OCI-LY7 (cell line): Measurements from ENCODE around the gene KCNQ1. TPM values are rescaled to one million over a fixed set of nuclear protein-coding genes. Genes with fewer than 3 reads are reported as not detected.

Source experiments
- BruUV-seq: library from RNA; stranded (reverse); fragments of 400-500 nt; replicated peaks from 2 replicates; lab custom pipeline; 2021; lab: Mats Ljungman, UMichigan
- CTCF ChIA-PET: fragments of 300-600 bp; sonication (Branson Sonifier 250); formaldehyde crosslinking; loops from one replicate; lab custom pipeline; 2022; ENCODE audit warnings: antibody characterized with exemption; ENCODE audit not compliant: unreplicated experiment; lab: Charles Lee
- POLR2A ChIA-PET: fragments of 300-600 bp; sonication (Branson Sonifier 250); formaldehyde crosslinking; loops from one replicate; lab custom pipeline; 2022; ENCODE audit warnings: antibody characterized with exemption; lab: Charles Lee
- DNase-seq: peaks from one replicate; pipeline ENCODE4 v3.0.0-alpha.2; 2015; ENCODE audit warnings: low spot score
- H2AFZ ChIP-seq: fragments of 200-600 bp; sonication (generic), shearing (Covaris generic); 2 replicates; pipeline ENCODE4 v1.6.1; 2014; ENCODE audit warnings: mild to moderate bottlenecking, antibody characterized with exemption, low read length, moderate library complexity
- H3K27ac ChIP-seq: fragments of 200-600 bp; sonication (generic); 2 replicates; pipeline ENCODE4 v1.5.1; 2014; ENCODE audit warnings: mixed run types, low read depth, mild to moderate bottlenecking, moderate library complexity, low read length, inconsistent platforms; ENCODE audit not compliant: poor library complexity, severe bottlenecking
- H3K36me3 ChIP-seq: fragments of 200-600 bp; sonication (generic); 2 replicates; pipeline ENCODE4 v1.6.1; 2014; ENCODE audit warnings: mild to moderate bottlenecking, antibody characterized with exemption, low read length, moderate library complexity, mixed read lengths; ENCODE audit not compliant: insufficient read depth
- H3K4me1 ChIP-seq: fragments of 200-600 bp; sonication (generic); 2 replicates; pipeline ENCODE4 v1.5.1; 2014; ENCODE audit warnings: mild to moderate bottlenecking, low read length; ENCODE audit not compliant: insufficient read depth, poor library complexity, severe bottlenecking
- H3K4me2 ChIP-seq: fragments of 200-600 bp; sonication (generic); 2 replicates; pipeline ENCODE4 v1.6.1; 2014; ENCODE audit warnings: mild to moderate bottlenecking, low read length
- H3K4me3 ChIP-seq: fragments of 200-600 bp; sonication (generic); 2 replicates; pipeline ENCODE4 v1.5.1; 2014; ENCODE audit warnings: mild to moderate bottlenecking, low read depth, low read length; ENCODE audit not compliant: poor library complexity, severe bottlenecking
- H3K79me2 ChIP-seq: fragments of 200-600 bp; sonication (generic); 2 replicates; pipeline ENCODE4 v1.6.1; 2016; ENCODE audit warnings: low read depth, mild to moderate bottlenecking, low read length, moderate library complexity, mixed read lengths; ENCODE audit not compliant: insufficient read depth
- H3K9me2 ChIP-seq: fragments of 200-600 bp; sonication (generic); 2 replicates; pipeline ENCODE4 v1.6.1; 2016; ENCODE audit warnings: mild to moderate bottlenecking, low read length, mixed read lengths; ENCODE audit not compliant: insufficient read depth
- H3K9me3 ChIP-seq: fragments of 200-600 bp; sonication (generic); 2 replicates; pipeline ENCODE4 v1.6.1; 2014; ENCODE audit warnings: mild to moderate bottlenecking, mixed run types, low read length, mixed read lengths
- H4K20me1 ChIP-seq: fragments of 200-600 bp; sonication (generic); 2 replicates; pipeline ENCODE4 v1.6.1; 2014; ENCODE audit warnings: mild to moderate bottlenecking, antibody characterized with exemption, low read length, moderate library complexity, mixed read lengths; ENCODE audit not compliant: insufficient read depth
- CTCF ChIP-seq: fragments of 200-600 bp; sonication (generic); conservative IDR thresholded peaks from 2 replicates; pipeline ENCODE4 v1.5.1; 2014; ENCODE audit warnings: mild to moderate bottlenecking, antibody characterized with exemption, low read length, moderate library complexity, mixed read lengths
- EZH2phosphoT487 ChIP-seq: fragments of 200-600 bp; sonication (generic); IDR thresholded peaks from 2 replicates; pipeline ENCODE4 v1.6.1; 2018; ENCODE audit warnings: low read depth, borderline replicate concordance, mild to moderate bottlenecking, mixed run types, antibody characterized with exemption, low read length, moderate library complexity, mixed read lengths
- intact Hi-C: fragments of 100-400 bp; cut with micrococcal nuclease; formaldehyde crosslinking; loops from one replicate; pipeline ENCODE4 v1.10.0; 2022; ENCODE audit not compliant: unreplicated experiment
- total RNA-seq, 2 experiments: library from RNA; depleted of rRNA in 1 of 2; stranded (reverse); fragments of >200 nt in 1 of 2; shearing (Covaris generic) in 1 of 2; gene quantifications; 2 replicates each; pipeline ENCODE4 v1.2.3, GENCODE V29; 2014 to 2022

The KCNQ1 gene
- total RNA-seq, 2 experiments from 2014 or later, result 0.22 to 1.3 TPM

DNA sequence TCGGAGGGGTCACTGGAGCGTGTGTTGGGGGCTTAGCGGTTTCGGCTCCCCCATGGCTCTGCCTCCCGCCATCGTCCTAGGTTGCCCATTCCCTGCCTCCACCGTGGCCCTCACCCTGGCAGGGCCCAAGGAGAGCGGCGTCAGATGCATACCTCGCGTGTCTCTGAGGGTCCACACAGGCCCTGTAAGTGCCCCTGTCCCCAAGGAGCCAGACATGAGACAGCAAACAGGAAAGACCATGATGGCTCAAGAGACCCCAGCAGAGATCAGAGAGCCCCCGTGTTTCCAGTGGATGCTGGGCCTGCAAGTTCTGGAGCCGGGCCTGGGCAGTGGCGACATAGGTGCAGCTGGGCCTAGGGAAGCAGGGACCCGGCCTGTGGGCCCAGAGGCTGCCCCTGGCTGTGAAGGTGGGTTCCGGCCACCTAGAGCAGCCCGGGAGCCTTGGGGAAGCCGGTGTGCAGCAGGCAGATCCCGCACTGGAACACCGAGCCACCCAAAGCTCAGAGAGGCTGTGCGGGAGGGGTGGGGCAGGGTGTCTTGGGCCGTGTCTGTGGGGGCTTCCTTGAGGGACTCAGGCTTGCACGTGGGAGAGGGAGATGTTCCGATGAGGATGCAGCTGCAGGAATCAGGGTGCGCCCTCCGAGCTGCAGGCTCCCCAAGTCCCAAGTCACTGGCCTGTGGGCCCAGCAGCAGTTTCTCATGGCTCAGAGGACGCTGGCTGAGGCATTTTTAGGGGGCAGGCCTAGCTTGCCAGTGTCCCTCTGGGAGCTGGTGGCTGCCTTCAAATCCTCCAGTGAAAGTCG lies 128.6 kb downstream of the KCNQ1 start:
- no peaks in the 10 kb centered on the region for H3K79me2 ChIP-seq
- H3K9me2 ChIP-seq, result no peaks in the 10 kb centered on the region
- ChIA-PET POLR2A (no interaction called here), CTCF (no interaction called here)
- intact Hi-C loops, result no loop called here
- DNase-seq, result no peak
- no peak overlapping the region for H3K4me3 ChIP-seq
- no peaks in the 10 kb centered on the region for H3K9me3 ChIP-seq
- H3K4me2 ChIP-seq, result no peak overlapping the region
- H3K4me1 ChIP-seq, result no peaks in the 10 kb centered on the region
- no peaks in the 10 kb centered on the region for H4K20me1 ChIP-seq
- H3K27ac ChIP-seq, result no peak overlapping the region
- TF ChIP-seq CTCF, result no peak
- no peak for TF ChIP-seq EZH2phosphoT487
- H2AFZ ChIP-seq, result no peak overlapping the region
- no peaks in the 10 kb centered on the region for H3K36me3 ChIP-seq
- no TSS peak for BruUV-seq

- POLR2A ChIA-PET, result no interaction called here
- no peaks in the 10 kb centered on the region for H3K9me3 ChIP-seq
- DNase-seq, result no peak
- TF ChIP-seq CTCF, result no peak
- H3K4me1 ChIP-seq, result no peaks in the 10 kb centered on the region
- no peak overlapping the region for H2AFZ ChIP-seq
- BruUV-seq, result no TSS peak
- intact Hi-C loops, result no loop called here
- H3K27ac ChIP-seq, result no peak overlapping the region
- no peak overlapping the region for H3K4me2 ChIP-seq
- no peaks in the 10 kb centered on the region for H4K20me1 ChIP-seq
- H3K79me2 ChIP-seq, result no peaks in the 10 kb centered on the region
- no peak overlapping the region for H3K4me3 ChIP-seq
- H3K9me2 ChIP-seq, result no peaks in the 10 kb centered on the region
- CTCF ChIA-PET, result no interaction called here
- no peaks in the 10 kb centered on the region for H3K36me3 ChIP-seq
Measured at GRCh38 chr11:2574043-2574552, 129.3 kb downstream of the KCNQ1 start.
